Body of pancreas (tissue), 4 donors: ENCODE data around the gene SIPA1L3.

Experiments used
- POLR2A ChIP-seq, 3 donors: fragments of 450-650 bp; IDR thresholded peaks; one replicate each; pipeline ENCODE4 v1.6.1; 2016; ENCODE audit warnings: antibody characterized with exemption in 3 of 3, mild to moderate bottlenecking in 2 of 3
- TF ChIP-seq, protein P1 (sequence below), 7 experiments: fragments of 450-650 bp in 4 of 7; fragments of 200-600 bp in 3 of 7; sonication (generic) in 3 of 7; IDR thresholded peaks; one replicate each; pipeline ENCODE4 v1.5.1; 2016 to 2019; ENCODE audit warnings: antibody characterized with exemption in 7 of 7

- TF ChIP-seq, protein P1, sequence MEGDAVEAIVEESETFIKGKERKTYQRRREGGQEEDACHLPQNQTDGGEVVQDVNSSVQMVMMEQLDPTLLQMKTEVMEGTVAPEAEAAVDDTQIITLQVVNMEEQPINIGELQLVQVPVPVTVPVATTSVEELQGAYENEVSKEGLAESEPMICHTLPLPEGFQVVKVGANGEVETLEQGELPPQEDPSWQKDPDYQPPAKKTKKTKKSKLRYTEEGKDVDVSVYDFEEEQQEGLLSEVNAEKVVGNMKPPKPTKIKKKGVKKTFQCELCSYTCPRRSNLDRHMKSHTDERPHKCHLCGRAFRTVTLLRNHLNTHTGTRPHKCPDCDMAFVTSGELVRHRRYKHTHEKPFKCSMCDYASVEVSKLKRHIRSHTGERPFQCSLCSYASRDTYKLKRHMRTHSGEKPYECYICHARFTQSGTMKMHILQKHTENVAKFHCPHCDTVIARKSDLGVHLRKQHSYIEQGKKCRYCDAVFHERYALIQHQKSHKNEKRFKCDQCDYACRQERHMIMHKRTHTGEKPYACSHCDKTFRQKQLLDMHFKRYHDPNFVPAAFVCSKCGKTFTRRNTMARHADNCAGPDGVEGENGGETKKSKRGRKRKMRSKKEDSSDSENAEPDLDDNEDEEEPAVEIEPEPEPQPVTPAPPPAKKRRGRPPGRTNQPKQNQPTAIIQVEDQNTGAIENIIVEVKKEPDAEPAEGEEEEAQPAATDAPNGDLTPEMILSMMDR (IDR thresholded peaks at IDR 0.05): no peak
- TF ChIP-seq POLR2A (IDR thresholded peaks at IDR 0.05): no peak
These were observed 332.8 kb downstream of the SIPA1L3 start for GRCh38 chr19:38239816-38240215.
